Activated CD4-positive, alpha-beta memory T cell treated with anti-CD3 and anti-CD28 coated beads, Interleukin-2, amount 10 ng/mL, durations not matched to agents 7 days and 5 days (primary cell): ENCODE results near the gene SBF1. TPM values are rescaled to one million over a fixed set of nuclear protein-coding genes. Genes with fewer than 3 reads are reported as not detected.
"Not testable (repeated sequence)": the region's sequence is repeated elsewhere in the genome, so short reads cannot be mapped to it uniquely, and the experiment has no call there.

Experiments
- CTCF ChIA-PET: fragments of 350-600 bp; sonication (Branson Sonifier 250); formaldehyde crosslinking; loops from one replicate; lab custom pipeline; 2021; ENCODE audit warnings: antibody characterized with exemption, inconsistent platforms; lab: Charles Lee
- POLR2A ChIA-PET: fragments of 350-600 bp; sonication (Branson Sonifier 250); formaldehyde crosslinking; loops from one replicate; lab custom pipeline; 2021; ENCODE audit warnings: antibody characterized with exemption; lab: Charles Lee
- DNase-seq: peaks from one replicate; pipeline ENCODE4 v3.0.0-alpha.2; 2020
- H3K27ac Mint-ChIP-seq: one replicate; pipeline ENCODE4 v1.8.0; 2021; ENCODE audit warnings: mild to moderate bottlenecking, mixed read lengths
- H3K27me3 Mint-ChIP-seq: one replicate; pipeline ENCODE4 v1.8.0; 2021; ENCODE audit warnings: mixed read lengths
- H3K36me3 Mint-ChIP-seq: one replicate; pipeline ENCODE4 v1.8.0; 2021; ENCODE audit warnings: low read depth, mixed read lengths
- H3K4me1 Mint-ChIP-seq: one replicate; pipeline ENCODE4 v1.8.0; 2021; ENCODE audit warnings: mixed read lengths
- H3K4me3 Mint-ChIP-seq: one replicate; pipeline ENCODE4 v1.8.0; 2021; ENCODE audit warnings: mild to moderate bottlenecking, mixed read lengths
- H3K9me3 Mint-ChIP-seq: one replicate; pipeline ENCODE4 v1.8.0; 2021; ENCODE audit warnings: mixed read lengths
- total RNA-seq, 2 experiments: library from RNA; stranded (reverse); gene quantifications; one replicate each; pipeline ENCODE4 v1.2.3, GENCODE V29; 2021

Gene SBF1
- total RNA-seq, 2 experiments from 2014 or later: 181 to 196 TPM

- CTCF ChIA-PET: no interaction called here
- H3K27ac Mint-ChIP-seq: no peak overlapping the region
These were observed 57.2 kb downstream of the SBF1 start for GRCh38 chr22:50417411-50418210.

DNA sequence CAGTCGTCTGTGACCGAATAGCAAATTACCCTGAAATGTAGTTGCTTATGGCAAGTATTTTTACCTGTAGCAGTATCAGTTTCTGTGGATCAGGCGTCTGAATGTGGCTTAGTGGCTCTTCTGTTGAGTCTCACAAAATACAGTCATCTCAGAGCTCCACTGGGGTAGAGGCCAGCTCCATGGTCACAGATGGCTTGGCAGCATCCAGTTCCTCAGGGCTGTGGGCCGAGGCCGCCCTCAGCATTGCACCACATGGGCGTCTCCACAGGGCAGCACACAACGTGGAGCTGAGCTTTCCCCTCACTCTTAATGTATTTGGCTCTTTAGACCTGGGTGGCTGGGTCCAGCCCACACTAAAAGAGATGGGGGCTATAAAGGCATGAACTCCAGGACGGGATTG lies 57.8 kb downstream of the SBF1 start:
- ChIA-PET POLR2A (no interaction called here), CTCF (no interaction called here)
- Mint-ChIP-seq H3K4me3 (no peak overlapping the region), H3K27me3 (no peaks in the 10 kb centered on the region), H3K4me1 (no peaks in the 10 kb centered on the region), H3K9me3 (no peaks in the 10 kb centered on the region), H3K36me3 (peaks cover 48% of the 10 kb centered on the region), H3K27ac (no peak overlapping the region)
- DNase-seq: no peak

More at GRCh38 chr22:50417411-50418210, 57.2 kb downstream of the SBF1 start:
- POLR2A ChIA-PET: interaction anchor here (1.2 kb wide), 1 partner anchor 53 kb away, joined by 3 read pairs; no protein-coding TSS in a partner anchor
- H3K4me3 Mint-ChIP-seq: no peak overlapping the region
- peaks cover 52% of the 10 kb centered on the region for H3K36me3 Mint-ChIP-seq
- H3K27me3 Mint-ChIP-seq: no peaks in the 10 kb centered on the region
- no peak for DNase-seq
- no peaks in the 10 kb centered on the region for H3K9me3 Mint-ChIP-seq
- no peaks in the 10 kb centered on the region for H3K4me1 Mint-ChIP-seq

GRCh38 chr22:50415426-50415825 lies 59.4 kb downstream of the SBF1 start:
- Mint-ChIP-seq H3K27me3 (no peaks in the 10 kb centered on the region), H3K4me3 (no peak overlapping the region), H3K36me3 (peaks cover 43% of the 10 kb centered on the region), H3K27ac (no peak overlapping the region), H3K4me1 (no peaks in the 10 kb centered on the region), H3K9me3 (no peaks in the 10 kb centered on the region)
- POLR2A ChIA-PET: no interaction called here
- no peak for DNase-seq
- CTCF ChIA-PET: no interaction called here

- H3K4me3 Mint-ChIP-seq: no peak overlapping the region
- no peak for DNase-seq
- H3K36me3 Mint-ChIP-seq: peaks cover 36% of the 10 kb centered on the region
- ChIA-PET POLR2A (no interaction called here), CTCF (no interaction called here)
- H3K9me3 Mint-ChIP-seq: no peaks in the 10 kb centered on the region
- H3K27ac Mint-ChIP-seq: no peak overlapping the region
- H3K27me3 Mint-ChIP-seq: no peaks in the 10 kb centered on the region
- H3K4me1 Mint-ChIP-seq: no peaks in the 10 kb centered on the region
These were observed 60.2 kb downstream of the SBF1 start for GRCh38 chr22:50414476-50415248.

DNA sequence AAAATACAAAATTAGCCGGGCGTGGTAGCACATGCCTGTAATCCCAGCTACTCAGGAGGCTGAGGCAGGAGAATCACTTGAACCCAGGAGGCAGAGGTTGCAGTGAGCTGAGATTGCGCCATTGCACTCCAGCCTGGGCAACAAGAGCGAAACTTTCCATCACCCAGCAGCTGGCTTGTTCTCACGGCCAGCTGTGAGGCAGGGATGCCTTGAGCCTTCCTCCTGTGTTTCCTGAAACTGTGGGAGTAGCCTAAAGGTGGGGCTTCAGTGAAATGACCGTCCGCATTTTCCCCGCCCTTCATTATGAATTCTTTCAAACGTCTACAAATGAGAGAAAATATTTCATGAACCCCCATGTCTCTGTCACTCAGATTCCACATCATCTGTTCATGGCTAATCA lies 65.9 kb downstream of the SBF1 start:
- H3K9me3 Mint-ChIP-seq, DNase-seq, H3K27me3 Mint-ChIP-seq, CTCF ChIA-PET, POLR2A ChIA-PET, H3K27ac Mint-ChIP-seq, H3K4me1 Mint-ChIP-seq, H3K4me3 Mint-ChIP-seq: not testable (repeated sequence)
- peaks cover 25% of the 10 kb centered on the region for H3K36me3 Mint-ChIP-seq

GRCh38 chr22:50408311-50408710 lies 66.5 kb downstream of the SBF1 start:
- Mint-ChIP-seq H3K4me3 (no peak overlapping the region), H3K27ac (no peak overlapping the region), H3K9me3 (no peaks in the 10 kb centered on the region), H3K36me3 (peaks cover 20% of the 10 kb centered on the region), H3K27me3 (no peaks in the 10 kb centered on the region), H3K4me1 (no peaks in the 10 kb centered on the region)
- ChIA-PET CTCF (no interaction called here), POLR2A (no interaction called here)
- no peak for DNase-seq

DNA sequence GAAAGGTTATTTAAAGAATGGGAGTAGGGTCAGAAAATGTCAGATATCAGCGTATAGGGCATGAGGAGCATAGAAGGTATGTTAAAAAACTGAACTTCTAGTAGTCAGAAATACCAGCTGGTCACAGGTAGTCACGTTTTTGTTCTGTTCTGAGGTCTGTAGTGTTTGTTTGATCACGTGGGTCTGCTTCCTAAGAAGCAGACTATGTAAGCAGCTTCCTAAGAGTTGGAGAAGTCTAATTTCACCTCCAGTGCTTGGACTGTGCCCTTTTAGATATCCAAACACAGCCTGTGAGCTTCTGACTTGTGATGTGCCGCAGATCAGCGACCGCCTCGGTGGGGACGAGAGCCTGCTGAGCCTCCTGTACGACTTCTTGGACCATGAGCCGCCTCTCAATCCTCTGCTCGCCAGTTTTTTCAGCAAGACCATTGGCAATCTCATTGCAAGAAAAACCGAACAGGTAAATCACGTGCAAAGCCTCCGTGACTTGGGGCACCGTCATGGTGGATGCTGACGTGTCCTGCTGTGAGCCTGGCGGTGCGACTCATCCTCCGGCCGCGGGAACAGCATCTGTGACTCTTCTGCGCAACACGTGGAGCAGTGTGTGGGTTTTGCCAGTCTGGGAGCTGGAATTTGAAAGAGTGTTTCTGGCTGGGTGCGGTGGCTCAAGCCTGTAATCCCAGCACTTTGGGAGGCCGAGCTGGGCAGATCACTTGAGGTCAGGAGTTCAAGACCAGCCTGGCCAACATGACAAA lies 68.2 kb downstream of the SBF1 start:
- ChIA-PET CTCF (no interaction called here), POLR2A (no interaction called here)
- Mint-ChIP-seq H3K27ac (peak overlapping the region; percentile 27), H3K4me3 (no peak overlapping the region), H3K27me3 (no peaks in the 10 kb centered on the region), H3K4me1 (peaks cover 3% of the 10 kb centered on the region), H3K36me3 (peaks cover 24% of the 10 kb centered on the region), H3K9me3 (no peaks in the 10 kb centered on the region)
- DNase-seq: no peak

DNA sequence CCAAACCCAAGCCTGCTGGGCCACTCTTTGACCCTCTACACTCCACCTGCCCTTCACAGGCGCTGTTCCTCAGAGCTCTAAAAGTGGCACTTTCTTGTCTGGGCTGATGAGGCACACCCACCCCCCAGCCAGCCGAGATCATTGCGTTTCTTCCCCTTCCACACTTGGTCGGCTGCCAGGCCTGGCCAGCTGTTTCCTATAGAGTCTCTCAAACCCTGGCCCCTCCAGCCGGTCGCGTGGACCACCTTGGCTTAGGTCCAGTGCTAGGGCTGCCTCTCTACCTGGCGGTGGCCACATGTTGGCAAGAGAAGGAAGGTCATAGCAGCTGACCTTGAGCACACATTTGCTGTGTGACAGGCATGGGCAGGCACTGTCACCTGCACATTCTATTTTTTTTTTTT lies 71.1 kb downstream of the SBF1 start:
- no peak overlapping the region for H3K4me3 Mint-ChIP-seq
- H3K9me3 Mint-ChIP-seq: no peaks in the 10 kb centered on the region
- ChIA-PET POLR2A (no interaction called here), CTCF (no interaction called here)
- no peak overlapping the region for H3K27ac Mint-ChIP-seq
- H3K4me1 Mint-ChIP-seq: peaks cover 22% of the 10 kb centered on the region
- DNase-seq: no peak
- H3K36me3 Mint-ChIP-seq: peaks cover 36% of the 10 kb centered on the region
- no peaks in the 10 kb centered on the region for H3K27me3 Mint-ChIP-seq

DNA sequence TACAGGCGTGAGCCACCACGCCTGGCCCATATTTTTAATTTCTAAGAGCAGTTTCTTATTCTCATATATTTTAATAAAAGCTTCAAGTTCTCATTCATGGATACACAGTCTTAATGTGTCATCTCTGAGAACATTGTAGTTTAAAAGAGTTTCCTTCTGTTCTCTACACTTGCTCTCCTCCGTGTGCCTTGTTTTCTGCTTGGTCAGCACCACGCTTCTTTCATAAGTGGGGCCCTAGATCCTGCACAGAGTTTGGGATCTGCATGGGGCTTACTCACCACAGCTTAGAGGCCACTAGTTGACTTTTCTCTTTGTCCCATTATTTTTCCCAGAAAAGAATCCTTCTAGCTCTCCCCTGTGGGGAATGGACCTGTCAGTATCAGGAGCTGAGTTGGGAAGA lies 72.9 kb downstream of the SBF1 start:
- H3K27ac Mint-ChIP-seq: no peak overlapping the region
- ChIA-PET POLR2A (no interaction called here), CTCF (no interaction called here)

GRCh38 chr22:50400931-50401330 lies 73.9 kb downstream of the SBF1 start:
- Mint-ChIP-seq H3K27me3 (no peaks in the 10 kb centered on the region), H3K4me1 (peaks cover 34% of the 10 kb centered on the region), H3K27ac (no peak overlapping the region), H3K9me3 (no peaks in the 10 kb centered on the region), H3K4me3 (no peak overlapping the region), H3K36me3 (peaks cover 30% of the 10 kb centered on the region)
- CTCF ChIA-PET: interaction anchor here (1.2 kb wide), 1 partner anchor 76 kb away, joined by 3 read pairs; no protein-coding TSS in a partner anchor
- POLR2A ChIA-PET: no interaction called here
- no peak for DNase-seq

More for the DNA sequence above, 72.9 kb downstream of the SBF1 start:
- DNase-seq: no peak
- Mint-ChIP-seq H3K4me3 (no peak overlapping the region), H3K36me3 (peaks cover 34% of the 10 kb centered on the region), H3K4me1 (peaks cover 28% of the 10 kb centered on the region), H3K27me3 (no peaks in the 10 kb centered on the region), H3K9me3 (no peaks in the 10 kb centered on the region)

GRCh38 chr22:50400406-50400805 lies 74.4 kb downstream of the SBF1 start:
- CTCF ChIA-PET: interaction anchor here (1.2 to 1.3 kb wide), 2 partner anchors 76 to 98 kb away, joined by 3 to 5 read pairs; no protein-coding TSS in a partner anchor
- Mint-ChIP-seq H3K27me3 (no peaks in the 10 kb centered on the region), H3K36me3 (peaks cover 30% of the 10 kb centered on the region), H3K9me3 (no peaks in the 10 kb centered on the region), H3K27ac (peak overlapping the region; percentile 70), H3K4me3 (no peak overlapping the region), H3K4me1 (peaks cover 34% of the 10 kb centered on the region)
- no peak for DNase-seq
- POLR2A ChIA-PET: no interaction called here

DNA sequence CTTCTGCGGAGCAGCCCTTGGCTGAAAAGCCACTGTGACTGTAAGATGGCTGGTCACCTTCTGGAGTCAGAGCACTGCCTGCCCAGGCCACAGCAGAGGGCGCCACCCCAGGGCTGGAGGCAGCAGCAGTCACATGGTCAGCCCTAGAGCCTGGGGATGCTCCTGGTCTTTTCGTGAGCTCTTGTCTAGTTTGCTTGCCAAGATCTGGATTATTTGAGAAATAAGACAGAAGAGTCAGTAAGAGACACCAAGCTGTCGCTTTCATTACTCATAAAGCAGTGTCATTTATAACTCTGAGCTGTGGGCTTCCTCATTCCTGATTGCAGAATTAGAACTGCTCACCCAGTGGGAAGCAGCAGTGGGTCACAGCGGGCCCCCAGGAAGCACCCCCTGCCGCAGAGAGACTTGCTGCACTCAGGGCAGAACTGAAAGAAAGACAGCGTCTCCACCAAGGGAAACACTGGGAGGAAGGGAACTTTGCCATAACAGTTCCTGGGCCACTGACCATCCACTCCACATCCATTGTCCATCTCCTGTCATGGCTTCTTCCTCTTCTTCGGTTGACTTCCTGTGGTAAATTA lies 75.0 kb downstream of the SBF1 start:
- peaks cover 39% of the 10 kb centered on the region for H3K4me1 Mint-ChIP-seq
- H3K27me3 Mint-ChIP-seq: no peaks in the 10 kb centered on the region
- peak; percentile 32 for DNase-seq
- ChIA-PET POLR2A (interaction anchor here (0.9 kb wide), 1 partner anchor 21 kb away, joined by 3 read pairs; no protein-coding TSS in a partner anchor), CTCF (interaction anchor here (1.2 to 1.3 kb wide), 2 partner anchors 75 to 98 kb away, joined by 3 to 5 read pairs; no protein-coding TSS in a partner anchor)
- no peaks in the 10 kb centered on the region for H3K9me3 Mint-ChIP-seq
- peak overlapping the region; percentile 70 for H3K27ac Mint-ChIP-seq
- H3K4me3 Mint-ChIP-seq: no peak overlapping the region
- peaks cover 32% of the 10 kb centered on the region for H3K36me3 Mint-ChIP-seq
